IPS-15b (cell line): ENCODE results near the gene SPATA33.

Experiments used
- H3K27me3 ChIP-seq: one replicate; pipeline ENCODE4 v1.6.1; 2013; ENCODE audit warnings: low read length; ENCODE audit not compliant: control insufficient read depth, insufficient read depth
- H3K36me3 ChIP-seq: one replicate; pipeline ENCODE4 v1.6.1; 2013; ENCODE audit warnings: low read length; ENCODE audit not compliant: control insufficient read depth, insufficient read depth
- H3K4me1 ChIP-seq: one replicate; pipeline ENCODE4 v1.6.1; 2013; ENCODE audit warnings: mild to moderate bottlenecking, low read length; ENCODE audit not compliant: control insufficient read depth, insufficient read depth
- H3K4me3 ChIP-seq: one replicate; pipeline ENCODE4 v1.5.1; 2013; ENCODE audit warnings: low read depth, low read length
- H3K9ac ChIP-seq: one replicate; pipeline ENCODE4 v1.6.1; 2013; ENCODE audit warnings: low read depth, mild to moderate bottlenecking, low read length
- H3K9me3 ChIP-seq: one replicate; pipeline ENCODE4 v1.6.1; 2013; ENCODE audit warnings: mild to moderate bottlenecking, low read length; ENCODE audit not compliant: control insufficient read depth, insufficient read depth

Gene SPATA33

GRCh38 chr16:89618109-89618998 lies 39.3 kb upstream of the SPATA33 start:
- Histone ChIP-seq H3K4me3 (no peak overlapping the region), H3K4me1 (no peaks in the 10 kb centered on the region), H3K9me3 (no peaks in the 10 kb centered on the region), H3K27me3 (peaks cover 1% of the 10 kb centered on the region), H3K9ac (no peak overlapping the region), H3K36me3 (no peaks in the 10 kb centered on the region)

DNA sequence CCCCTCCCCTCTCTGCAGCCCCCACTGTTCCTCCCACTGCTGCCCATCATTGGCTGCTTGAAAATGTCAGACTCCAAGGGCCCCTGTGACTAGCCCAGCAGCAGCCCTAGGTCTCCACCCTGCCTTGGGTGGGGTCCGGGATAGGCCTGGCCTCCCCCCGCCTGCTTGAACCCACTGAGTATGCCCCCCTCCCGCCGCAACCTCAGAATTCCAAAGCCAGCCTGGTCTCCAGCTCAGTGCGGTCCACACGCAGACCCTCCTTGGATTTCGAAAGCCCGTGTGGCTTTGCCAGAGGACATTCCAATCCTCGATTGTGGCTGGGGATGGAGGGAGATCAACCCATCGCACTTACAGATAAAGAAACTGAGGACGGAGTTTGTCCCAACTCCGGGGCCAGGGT lies 37.8 kb upstream of the SPATA33 start:
- Histone ChIP-seq H3K9ac (no peak overlapping the region), H3K36me3 (no peaks in the 10 kb centered on the region), H3K4me3 (no peak overlapping the region), H3K4me1 (no peaks in the 10 kb centered on the region), H3K27me3 (peaks cover 4% of the 10 kb centered on the region), H3K9me3 (no peaks in the 10 kb centered on the region)

- Histone ChIP-seq H3K27me3 (peaks cover 4% of the 10 kb centered on the region), H3K9me3 (no peaks in the 10 kb centered on the region), H3K4me1 (peaks cover 2% of the 10 kb centered on the region), H3K36me3 (no peaks in the 10 kb centered on the region), H3K4me3 (no peak overlapping the region), H3K9ac (peak overlapping the region; percentile 24)
Observed at GRCh38 chr16:89620406-89620841, 37.2 kb upstream of the SPATA33 start.

GRCh38 chr16:89621136-89621697 lies 36.4 kb upstream of the SPATA33 start:
- Histone ChIP-seq H3K4me1 (peaks cover 2% of the 10 kb centered on the region), H3K36me3 (no peaks in the 10 kb centered on the region), H3K4me3 (no peak overlapping the region), H3K27me3 (peaks cover 4% of the 10 kb centered on the region), H3K9ac (no peak overlapping the region), H3K9me3 (no peaks in the 10 kb centered on the region)

DNA sequence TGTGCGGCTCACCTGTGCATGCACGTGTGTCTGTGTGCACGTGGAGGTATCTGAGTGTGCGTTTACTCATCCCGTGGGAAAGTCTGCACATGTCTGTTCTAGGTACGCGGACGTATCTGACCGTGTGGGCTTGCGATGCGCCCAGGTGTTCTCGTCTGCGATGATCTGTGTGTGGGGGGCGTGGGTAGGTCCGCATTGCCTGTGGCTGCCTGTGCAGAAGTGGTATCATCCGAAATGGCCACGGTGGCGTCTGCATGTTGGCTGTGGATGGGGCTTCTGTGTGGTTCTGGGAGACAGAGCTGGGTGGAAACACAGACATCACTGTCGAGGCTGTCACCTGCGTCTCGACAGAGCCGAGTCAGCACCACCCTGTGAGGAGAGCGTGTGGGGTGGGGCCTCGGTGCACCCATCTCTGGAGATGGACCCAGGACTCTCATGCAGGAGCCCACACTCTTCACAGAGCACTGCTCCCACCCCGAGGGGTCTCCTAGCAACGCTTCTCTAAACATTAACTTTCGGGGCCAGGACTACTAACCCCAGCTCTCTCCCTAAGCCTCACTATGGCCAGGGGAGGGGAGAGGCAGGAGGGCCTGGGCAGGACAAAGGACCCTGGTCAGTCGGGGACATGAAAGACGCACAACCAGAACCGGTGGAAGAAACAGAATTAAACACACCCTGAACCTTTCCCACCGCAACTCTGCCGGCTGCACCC lies 35.8 kb upstream of the SPATA33 start:
- no peaks in the 10 kb centered on the region for H3K36me3 ChIP-seq
- peaks cover 4% of the 10 kb centered on the region for H3K27me3 ChIP-seq
- H3K9me3 ChIP-seq: no peaks in the 10 kb centered on the region
- no peak overlapping the region for H3K9ac ChIP-seq
- H3K4me3 ChIP-seq: no peak overlapping the region
- peaks cover 2% of the 10 kb centered on the region for H3K4me1 ChIP-seq

GRCh38 chr16:89623511-89624261 lies 34.0 kb upstream of the SPATA33 start:
- Histone ChIP-seq H3K9ac (peak overlapping the region; percentile 47), H3K36me3 (no peaks in the 10 kb centered on the region), H3K27me3 (peaks cover 4% of the 10 kb centered on the region), H3K9me3 (no peaks in the 10 kb centered on the region), H3K4me3 (no peak overlapping the region), H3K4me1 (peaks cover 2% of the 10 kb centered on the region)

- Histone ChIP-seq H3K9ac (no peak overlapping the region), H3K9me3 (no peaks in the 10 kb centered on the region), H3K36me3 (no peaks in the 10 kb centered on the region), H3K4me3 (no peak overlapping the region), H3K4me1 (peaks cover 2% of the 10 kb centered on the region), H3K27me3 (peaks cover 4% of the 10 kb centered on the region)
Observed at GRCh38 chr16:89624777-89625761, 32.6 kb upstream of the SPATA33 start.

GRCh38 chr16:89629827-89630610 lies 27.6 kb upstream of the SPATA33 start:
- peaks cover under 1% of the 10 kb centered on the region for H3K4me1 ChIP-seq
- peaks cover 6% of the 10 kb centered on the region for H3K27me3 ChIP-seq
- no peak overlapping the region for H3K4me3 ChIP-seq
- no peaks in the 10 kb centered on the region for H3K9me3 ChIP-seq
- H3K36me3 ChIP-seq: no peaks in the 10 kb centered on the region
- no peak overlapping the region for H3K9ac ChIP-seq

- Histone ChIP-seq H3K36me3 (no peaks in the 10 kb centered on the region), H3K4me1 (no peaks in the 10 kb centered on the region), H3K9me3 (no peaks in the 10 kb centered on the region), H3K9ac (no peak overlapping the region), H3K4me3 (no peak overlapping the region), H3K27me3 (peaks cover 6% of the 10 kb centered on the region)
Observed at GRCh38 chr16:89633064-89633631, 24.5 kb upstream of the SPATA33 start.
